Upper lobe of left lung (tissue), 4 donors: Measurements from ENCODE around the gene WFDC2.

ENCODE experiments used
- EP300 ChIP-seq, 4 donors: sonication (generic); formaldehyde crosslinking; IDR thresholded peaks; one replicate each; pipeline ENCODE4 v1.5.1; 2017; ENCODE audit warnings: antibody characterized with exemption in 4 of 4, control low read depth in 2 of 4
- POLR2AphosphoS5 ChIP-seq, 2 donors: sonication (generic); formaldehyde crosslinking; IDR thresholded peaks; one replicate each; pipeline ENCODE4 v1.5.1; 2017; ENCODE audit warnings: antibody characterized with exemption in 2 of 2
- TF ChIP-seq, protein P1 (sequence below), 6 experiments: fragments of 450-650 bp in 4 of 6; fragments of 200-600 bp in 2 of 6; sonication (generic) in 2 of 6; IDR thresholded peaks; one replicate each; pipeline ENCODE4 v1.5.1; 2016 to 2019; ENCODE audit warnings: antibody characterized with exemption in 6 of 6

- TF ChIP-seq, protein P1, sequence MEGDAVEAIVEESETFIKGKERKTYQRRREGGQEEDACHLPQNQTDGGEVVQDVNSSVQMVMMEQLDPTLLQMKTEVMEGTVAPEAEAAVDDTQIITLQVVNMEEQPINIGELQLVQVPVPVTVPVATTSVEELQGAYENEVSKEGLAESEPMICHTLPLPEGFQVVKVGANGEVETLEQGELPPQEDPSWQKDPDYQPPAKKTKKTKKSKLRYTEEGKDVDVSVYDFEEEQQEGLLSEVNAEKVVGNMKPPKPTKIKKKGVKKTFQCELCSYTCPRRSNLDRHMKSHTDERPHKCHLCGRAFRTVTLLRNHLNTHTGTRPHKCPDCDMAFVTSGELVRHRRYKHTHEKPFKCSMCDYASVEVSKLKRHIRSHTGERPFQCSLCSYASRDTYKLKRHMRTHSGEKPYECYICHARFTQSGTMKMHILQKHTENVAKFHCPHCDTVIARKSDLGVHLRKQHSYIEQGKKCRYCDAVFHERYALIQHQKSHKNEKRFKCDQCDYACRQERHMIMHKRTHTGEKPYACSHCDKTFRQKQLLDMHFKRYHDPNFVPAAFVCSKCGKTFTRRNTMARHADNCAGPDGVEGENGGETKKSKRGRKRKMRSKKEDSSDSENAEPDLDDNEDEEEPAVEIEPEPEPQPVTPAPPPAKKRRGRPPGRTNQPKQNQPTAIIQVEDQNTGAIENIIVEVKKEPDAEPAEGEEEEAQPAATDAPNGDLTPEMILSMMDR (IDR thresholded peaks at IDR 0.05), result no peak
- TF ChIP-seq EP300 (IDR thresholded peaks at IDR 0.05), result no peak
- TF ChIP-seq POLR2AphosphoS5 (IDR thresholded peaks at IDR 0.05), result no peak
These were observed 1.7 kb upstream of the WFDC2 start for GRCh38 chr20:45467861-45468260.
